IMR-90 (cell line): ENCODE data around the gene ANKRD37. TPM values are rescaled to one million over a fixed set of nuclear protein-coding genes. Genes with fewer than 3 reads are reported as not detected.

ENCODE experiments used
- ATAC-seq: fragments of 200-7000 bp; cut with Tn5 transposase; 2 replicates; pipeline ENCODE4 v1.9.1; 2020; ENCODE audit warnings: low read depth, mild to moderate bottlenecking, moderate library complexity
- BruUV-seq: library from RNA; stranded (reverse); fragments of 400-500 nt; replicated peaks from 2 replicates; lab custom pipeline; 2021; lab: Mats Ljungman, UMichigan
- CTCF ChIA-PET: fragments of 300-600 bp; formaldehyde crosslinking; extraction: SDS; loops from one replicate; lab custom pipeline; 2021; ENCODE audit warnings: antibody characterized with exemption; lab: Yijun Ruan, JAX
- POLR2A ChIA-PET: fragments of 300-600 bp; sonication (Branson Sonifier 250); formaldehyde crosslinking; loops from one replicate; lab custom pipeline; 2022; ENCODE audit warnings: antibody characterized with exemption; ENCODE audit not compliant: unreplicated experiment; lab: Charles Lee
- DNase-seq: peaks from one replicate; pipeline ENCODE4 v3.0.0; 2013
- H2AFZ ChIP-seq: replicated peaks from 2 replicates; pipeline ENCODE3; 2013; ENCODE audit warnings: low read length, mild to moderate bottlenecking; ENCODE audit not compliant: poor library complexity
- H2AK5ac ChIP-seq: 2 replicates; pipeline ENCODE4 v1.6.1; 2013; ENCODE audit warnings: low read depth, low read length, inconsistent platforms
- H2AK9ac ChIP-seq: replicated peaks from 2 replicates; pipeline ENCODE3; 2013; ENCODE audit warnings: mild to moderate bottlenecking, low read depth, low read length, moderate library complexity; ENCODE audit not compliant: poor library complexity
- H2BK120ac ChIP-seq: 2 replicates; pipeline ENCODE4 v1.6.1; 2013; ENCODE audit warnings: low read depth, low read length, inconsistent platforms
- H2BK15ac ChIP-seq: 3 replicates; pipeline ENCODE4 v1.6.1; 2013; ENCODE audit warnings: low read depth, low read length, inconsistent platforms
- H2BK20ac ChIP-seq: 2 replicates; pipeline ENCODE4 v1.6.1; 2013; ENCODE audit warnings: low read depth, mild to moderate bottlenecking, inconsistent platforms, low read length, moderate library complexity
- H2BK5ac ChIP-seq: 2 replicates; pipeline ENCODE4 v1.6.1; 2013; ENCODE audit warnings: mild to moderate bottlenecking, low read depth, low read length, inconsistent platforms; ENCODE audit not compliant: poor library complexity, severe bottlenecking
- H3K14ac ChIP-seq: replicated peaks from 2 replicates; pipeline ENCODE4 v1.6.1; 2013; ENCODE audit warnings: low read depth, low read length, inconsistent platforms
- H3K18ac ChIP-seq: 2 replicates; pipeline ENCODE4 v1.6.1; 2013; ENCODE audit warnings: low read depth, low read length, control low read depth
- H3K23ac ChIP-seq: 2 replicates; pipeline ENCODE4 v1.6.1; 2013; ENCODE audit warnings: low read depth, low read length, inconsistent platforms
- H3K27ac ChIP-seq: 2 replicates; pipeline ENCODE4 v1.5.1; 2013; ENCODE audit warnings: mild to moderate bottlenecking, control low read depth, low read length; ENCODE audit not compliant: insufficient read depth
- H3K27me3 ChIP-seq: 2 replicates; pipeline ENCODE4 v1.6.1; 2013; ENCODE audit warnings: low read length; ENCODE audit not compliant: control insufficient read depth, insufficient read depth
- H3K36me3 ChIP-seq: 2 replicates; pipeline ENCODE4 v1.6.1; 2013; ENCODE audit warnings: low read length, mixed read lengths; ENCODE audit not compliant: control insufficient read depth, insufficient read depth
- H3K4ac ChIP-seq: 2 replicates; pipeline ENCODE4 v1.6.1; 2013; ENCODE audit warnings: low read depth, low read length, inconsistent platforms
- H3K4me1 ChIP-seq: 2 replicates; pipeline ENCODE4 v1.6.1; 2013; ENCODE audit warnings: low read length, mixed read lengths; ENCODE audit not compliant: control insufficient read depth, insufficient read depth
- H3K4me2 ChIP-seq: 2 replicates; pipeline ENCODE4 v1.6.1; 2013; ENCODE audit warnings: low read depth, mild to moderate bottlenecking, control low read depth, low read length, moderate library complexity
- H3K4me3 ChIP-seq: 2 replicates; pipeline ENCODE4 v1.5.1; 2013; ENCODE audit warnings: low read depth, mild to moderate bottlenecking, control low read depth, low read length, moderate library complexity; ENCODE audit not compliant: insufficient read depth
- H3K56ac ChIP-seq: 2 replicates; pipeline ENCODE4 v1.6.1; 2013; ENCODE audit warnings: low read length, inconsistent platforms; ENCODE audit not compliant: insufficient read depth; ENCODE audit errors: extremely low read depth
- H3K79me1 ChIP-seq, 2 experiments: 2 replicates each; pipeline ENCODE4 v1.6.1; 2013; ENCODE audit warnings: low read length in 2 of 2, inconsistent platforms in 1 of 2, low read depth in 1 of 2
- H3K9ac ChIP-seq: 2 replicates; pipeline ENCODE4 v1.6.1; 2013; ENCODE audit warnings: low read depth, low read length, control low read depth
- H3K9me1 ChIP-seq: 2 replicates; pipeline ENCODE4 v1.6.1; 2013; ENCODE audit warnings: low read length, inconsistent platforms; ENCODE audit not compliant: insufficient read depth
- H3K9me3 ChIP-seq: 2 replicates; pipeline ENCODE4 v1.6.1; 2013; ENCODE audit warnings: low read length; ENCODE audit not compliant: control insufficient read depth, insufficient read depth
- H4K20me1 ChIP-seq: 2 replicates; pipeline ENCODE4 v1.6.1; 2013; ENCODE audit warnings: low read length, inconsistent platforms; ENCODE audit not compliant: insufficient read depth
- H4K5ac ChIP-seq: 2 replicates; pipeline ENCODE4 v1.6.1; 2013; ENCODE audit warnings: mild to moderate bottlenecking, low read depth, low read length, control low read depth
- H4K8ac ChIP-seq, 2 experiments: 2 replicates each; pipeline ENCODE4 v1.6.1; 2013; ENCODE audit warnings: low read depth in 2 of 2, low read length in 2 of 2, control low read depth in 1 of 2, inconsistent platforms in 1 of 2
- H4K91ac ChIP-seq: 2 replicates; pipeline ENCODE4 v1.6.1; 2013; ENCODE audit warnings: low read depth, low read length, inconsistent platforms; ENCODE audit not compliant: insufficient read depth
- CEBPB ChIP-seq: IDR thresholded peaks from 2 replicates; pipeline ENCODE4 v1.6.1; 2012; ENCODE audit warnings: low read depth, low read length, improper control_type of control experiment
- CHD1 ChIP-seq: IDR thresholded peaks from 2 replicates; pipeline ENCODE4 v1.6.1; 2012; ENCODE audit warnings: low read depth, low read length, improper control_type of control experiment
- FOS ChIP-seq: fragments of 150-350 bp; IDR thresholded peaks from 2 replicates; pipeline ENCODE4 v1.6.1; 2016; ENCODE audit warnings: low read depth, low read length
- MAFK ChIP-seq: IDR thresholded peaks from 2 replicates; pipeline ENCODE4 v1.6.1; 2012; ENCODE audit warnings: low read depth, low read length, improper control_type of control experiment
- MAZ ChIP-seq: IDR thresholded peaks from 2 replicates; pipeline ENCODE4 v1.6.1; 2012; ENCODE audit warnings: low read depth, mild to moderate bottlenecking, low read length, improper control_type of control experiment, moderate library complexity, borderline replicate concordance
- POLR2A ChIP-seq: IDR thresholded peaks from 2 replicates; pipeline ENCODE4 v1.6.1; 2012; ENCODE audit warnings: mild to moderate bottlenecking, low read depth, low read length
- RCOR1 ChIP-seq: IDR thresholded peaks from 2 replicates; pipeline ENCODE4 v1.6.1; 2012; ENCODE audit warnings: mild to moderate bottlenecking, low read length, improper control_type of control experiment; ENCODE audit not compliant: insufficient replicate concordance
- RFX5 ChIP-seq: IDR thresholded peaks from 2 replicates; pipeline ENCODE4 v1.8.0; 2012; ENCODE audit warnings: low read depth, mild to moderate bottlenecking, low read length, moderate library complexity
- SMC3 ChIP-seq: fragments of 150-350 bp; IDR thresholded peaks from 2 replicates; pipeline ENCODE4 v1.6.1; 2016; ENCODE audit warnings: low read depth, mild to moderate bottlenecking, antibody characterized with exemption, low read length, moderate library complexity
- WGBS, 2 experiments: methylation state at CpG; one replicate each; pipeline versions ENCODE4 v1.1.5 to v1.1.7; 2013; ENCODE audit warnings: missing lambda C conversion rate in 2 of 2; ENCODE audit not compliant: insufficient read length in 1 of 2; ENCODE audit errors: extremely low coverage in 2 of 2; 5-methylcytosine and 5-hydroxymethylcytosine counted together
- dilution Hi-C: fragments of 300-500 bp; cut with HindIII; formaldehyde crosslinking; loops from one replicate; pipeline ENCODE4 v1.14.3; 2018; ENCODE audit warnings: low sequenced_read_pairs; ENCODE audit not compliant: unreplicated experiment
- in situ Hi-C: fragments of 300-500 bp; cut with MboI; formaldehyde crosslinking; loops from 3 replicates; pipeline ENCODE4 v1.14.3; 2019; ENCODE audit warnings: low sequenced_read_pairs, inconsistent platforms, mixed read lengths
- intact Hi-C: fragments of 100-400 bp; cut with micrococcal nuclease; formaldehyde crosslinking; loops from 2 replicates; pipeline ENCODE4 v1.10.0; 2022
- polyA plus RNA-seq, 3 experiments: library from polyadenylated mRNA; depleted of rRNA; stranded (reverse); fragments of >200 nt; gene quantifications; 2 replicates each; pipeline ENCODE4 v1.2.3, GENCODE V29; 2012; ENCODE audit warnings: low replicate concordance in 1 of 3
- total RNA-seq: library from RNA; depleted of rRNA; stranded (reverse); fragments of >200 nt; gene quantifications from 2 replicates; pipeline ENCODE4 v1.2.3, GENCODE V29; 2012
- TF ChIP-seq, protein P1 (sequence below): fragments of 150-350 bp; IDR thresholded peaks from 2 replicates; pipeline ENCODE4 v1.6.1; 2017; ENCODE audit warnings: mild to moderate bottlenecking, antibody characterized with exemption, low read length, low read depth

Gene ANKRD37
- total and polyA plus RNA-seq, 2 of the 4 experiments (the other 2 are of a cell fraction): 7.1 to 8.2 TPM

DNA sequence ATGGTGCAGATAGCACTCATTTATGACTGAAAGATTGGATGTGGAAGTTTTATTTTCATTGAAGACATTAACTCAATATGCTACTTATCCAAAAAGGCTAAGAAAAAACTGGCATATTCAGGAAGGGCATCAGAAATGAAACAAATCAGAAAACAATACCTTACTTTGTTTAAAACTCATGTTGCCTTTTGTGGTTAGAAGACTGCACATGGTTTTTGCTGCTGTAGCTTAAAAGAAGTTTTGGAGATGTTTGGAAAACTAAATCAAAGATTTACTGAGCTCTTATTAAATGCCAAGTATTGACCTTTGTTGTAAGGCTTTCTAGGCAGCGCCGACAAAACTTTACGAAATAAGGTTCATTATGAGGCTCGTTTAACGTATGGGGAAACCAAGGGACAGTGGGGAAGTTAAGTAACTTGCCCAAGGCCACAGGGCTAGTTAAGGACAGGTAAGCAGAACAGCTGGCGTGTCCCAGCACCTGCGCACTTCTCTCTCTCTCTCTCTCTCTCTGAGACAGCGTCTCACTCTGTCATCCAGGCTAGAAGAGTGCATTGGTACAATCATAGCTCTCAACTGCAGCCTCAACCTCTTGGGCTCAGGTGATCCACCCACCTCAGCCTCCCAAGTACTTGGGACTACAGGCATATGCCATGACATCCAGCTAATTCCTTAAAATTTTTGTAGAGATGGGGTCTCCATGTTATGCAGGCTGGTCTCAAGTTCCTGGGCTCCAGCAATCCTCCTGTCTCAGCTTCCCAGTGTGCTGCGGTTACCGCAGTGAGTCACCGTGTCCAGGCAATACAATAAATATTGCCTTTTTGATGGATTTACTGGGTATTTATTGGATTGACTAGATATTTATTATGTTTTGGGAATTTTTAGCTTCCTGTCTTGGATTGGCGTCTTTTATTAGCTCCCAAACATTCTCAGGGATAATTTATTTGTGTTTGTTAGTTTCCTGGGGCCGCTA lies 17.0 kb upstream of the ANKRD37 start:
- Histone ChIP-seq H2AFZ (no peak overlapping the region), H3K4ac (no peak overlapping the region), H3K18ac (no peak overlapping the region), H4K8ac (no peak overlapping the region), H4K20me1 (no peaks in the 10 kb centered on the region), H3K4me1 (no peaks in the 10 kb centered on the region), H4K91ac (no peak overlapping the region), H3K27me3 (no peaks in the 10 kb centered on the region), H3K23ac (no peak overlapping the region), H2AK5ac (no peak overlapping the region), H2BK20ac (no peak overlapping the region), H3K9me1 (peaks cover 4% of the 10 kb centered on the region; the same call in 1 of the 2 replicates), H3K9me3 (peaks cover 5% of the 10 kb centered on the region), H2BK5ac (no peak overlapping the region), H3K9ac (no peak overlapping the region), H3K14ac (no peak overlapping the region), H3K4me3 (no peak overlapping the region), H2BK120ac (no peak overlapping the region), H2BK15ac (no peak overlapping the region), H2AK9ac (no peak overlapping the region), H4K5ac (no peak overlapping the region), H3K56ac (no peak overlapping the region), H3K36me3 (peaks cover 7% of the 10 kb centered on the region), H3K79me1 (no peaks in the 10 kb centered on the region), H3K27ac (no peak overlapping the region), H3K4me2 (no peak overlapping the region)
- CTCF ChIA-PET: no interaction called here
- dilution Hi-C loops (no loop called here), in situ Hi-C loops (no loop called here), intact Hi-C loops (no loop called here)
- TF ChIP-seq, protein P1, sequence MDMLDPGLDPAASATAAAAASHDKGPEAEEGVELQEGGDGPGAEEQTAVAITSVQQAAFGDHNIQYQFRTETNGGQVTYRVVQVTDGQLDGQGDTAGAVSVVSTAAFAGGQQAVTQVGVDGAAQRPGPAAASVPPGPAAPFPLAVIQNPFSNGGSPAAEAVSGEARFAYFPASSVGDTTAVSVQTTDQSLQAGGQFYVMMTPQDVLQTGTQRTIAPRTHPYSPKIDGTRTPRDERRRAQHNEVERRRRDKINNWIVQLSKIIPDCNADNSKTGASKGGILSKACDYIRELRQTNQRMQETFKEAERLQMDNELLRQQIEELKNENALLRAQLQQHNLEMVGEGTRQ: no peak
- TF ChIP-seq CEBPB (no peak), MAZ (no peak), CHD1 (no peak), POLR2A (no peak), FOS (no peak), RFX5 (no peak), RCOR1 (no peak), MAFK (no peak), SMC3 (no peak)
- ATAC-seq (no peak), DNase-seq (no peak)
- WGBS, 2 experiments: 100% methylated on average over 3 of the region's 13 CpGs; no CpG with 5 or more reads in 1 of the 2 experiments
- POLR2A ChIA-PET: no interaction called here
- no TSS peak for BruUV-seq
